ENCODE results near the gene FILIP1L. TPM values are rescaled to one million over a fixed set of nuclear protein-coding genes. Genes with fewer than 3 reads are reported as not detected.

The FILIP1L gene
- total RNA-seq, 1 donor from 2014 or later = 47.0 TPM

DNA sequence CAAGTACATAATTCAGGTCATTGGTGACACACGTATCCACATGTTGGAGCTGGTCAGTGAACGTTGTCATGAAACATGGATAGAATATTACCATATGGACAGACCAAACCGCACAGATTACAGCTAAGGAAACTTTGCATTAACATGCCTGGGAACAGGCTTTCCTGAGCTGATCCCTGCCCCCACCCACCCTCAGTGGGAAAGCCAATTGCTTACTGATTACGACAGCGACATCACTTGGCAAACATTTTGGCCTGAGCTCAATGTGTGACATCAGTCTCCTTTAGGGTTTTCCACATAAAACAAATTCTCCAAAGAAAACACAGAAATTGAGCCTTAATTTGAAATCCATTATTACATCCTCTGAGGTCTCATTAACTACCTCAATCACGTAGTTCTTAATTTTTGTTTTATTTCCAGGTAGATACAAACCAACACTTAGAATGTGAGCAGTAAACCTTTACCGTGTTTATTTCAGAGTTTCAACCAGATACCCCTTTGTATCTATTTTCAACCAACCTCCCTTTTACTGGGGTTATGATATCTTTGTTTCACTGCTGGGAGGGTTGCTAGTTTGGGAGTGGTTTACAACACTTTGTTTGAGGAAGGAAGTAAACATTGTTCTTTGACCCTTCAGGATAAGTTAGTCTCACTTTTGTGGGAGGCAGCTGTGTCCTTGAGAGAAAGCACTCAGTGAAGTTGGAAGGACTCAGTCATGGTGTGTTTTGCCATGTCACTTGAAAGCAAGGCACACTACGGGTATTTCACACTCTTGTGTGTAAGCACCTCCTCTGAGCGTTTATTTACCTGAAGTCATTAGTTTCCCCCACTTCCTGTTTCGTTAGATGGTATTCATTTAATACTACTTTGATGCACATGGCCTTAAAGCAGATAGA, 193.6 kb downstream of the FILIP1L start:
- no peaks in the 10 kb centered on the region for H3K27me3 Mint-ChIP-seq (ENCODE audit: unreplicated experiment)
- H3K4me1 Mint-ChIP-seq (ENCODE audit: unreplicated experiment) = peaks cover 44% of the 10 kb centered on the region
- no peak for DNase-seq (ENCODE audit: extremely low spot score, unreplicated experiment)
- H3K9me3 Mint-ChIP-seq (ENCODE audit: unreplicated experiment) = no peaks in the 10 kb centered on the region
- no peaks in the 10 kb centered on the region for H3K36me3 Mint-ChIP-seq (ENCODE audit: unreplicated experiment)
- H3K27ac Mint-ChIP-seq (ENCODE audit: unreplicated experiment) = peak overlapping the region; percentile 46
- H3K4me3 Mint-ChIP-seq (ENCODE audit: unreplicated experiment) = no peak overlapping the region
- TF ChIP-seq, protein P1, sequence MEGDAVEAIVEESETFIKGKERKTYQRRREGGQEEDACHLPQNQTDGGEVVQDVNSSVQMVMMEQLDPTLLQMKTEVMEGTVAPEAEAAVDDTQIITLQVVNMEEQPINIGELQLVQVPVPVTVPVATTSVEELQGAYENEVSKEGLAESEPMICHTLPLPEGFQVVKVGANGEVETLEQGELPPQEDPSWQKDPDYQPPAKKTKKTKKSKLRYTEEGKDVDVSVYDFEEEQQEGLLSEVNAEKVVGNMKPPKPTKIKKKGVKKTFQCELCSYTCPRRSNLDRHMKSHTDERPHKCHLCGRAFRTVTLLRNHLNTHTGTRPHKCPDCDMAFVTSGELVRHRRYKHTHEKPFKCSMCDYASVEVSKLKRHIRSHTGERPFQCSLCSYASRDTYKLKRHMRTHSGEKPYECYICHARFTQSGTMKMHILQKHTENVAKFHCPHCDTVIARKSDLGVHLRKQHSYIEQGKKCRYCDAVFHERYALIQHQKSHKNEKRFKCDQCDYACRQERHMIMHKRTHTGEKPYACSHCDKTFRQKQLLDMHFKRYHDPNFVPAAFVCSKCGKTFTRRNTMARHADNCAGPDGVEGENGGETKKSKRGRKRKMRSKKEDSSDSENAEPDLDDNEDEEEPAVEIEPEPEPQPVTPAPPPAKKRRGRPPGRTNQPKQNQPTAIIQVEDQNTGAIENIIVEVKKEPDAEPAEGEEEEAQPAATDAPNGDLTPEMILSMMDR (IDR thresholded peaks at IDR 0.05) = no peak

DNA sequence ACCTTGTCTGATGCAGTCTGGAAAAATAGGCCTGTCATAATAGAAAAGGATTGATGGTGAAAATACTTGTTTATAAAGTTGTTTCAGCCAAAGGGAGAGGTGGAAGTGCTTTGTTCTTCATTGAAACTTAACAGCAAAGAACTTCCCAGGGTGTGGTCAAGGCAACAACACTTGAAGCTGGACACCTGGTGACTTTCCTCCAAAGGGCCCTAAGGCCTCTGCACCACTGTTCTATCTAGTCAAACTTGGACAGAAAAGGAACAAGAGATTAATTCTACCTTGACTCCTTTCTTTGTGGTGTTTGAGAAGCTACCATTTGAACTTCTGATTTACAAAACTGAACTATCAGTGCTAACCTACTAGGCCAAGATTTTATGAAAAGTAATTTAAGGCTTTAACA, 194.6 kb downstream of the FILIP1L start:
- no peaks in the 10 kb centered on the region for H3K36me3 Mint-ChIP-seq (ENCODE audit: unreplicated experiment)
- TF ChIP-seq, protein P1 (IDR thresholded peaks at IDR 0.05) = no peak
- no peaks in the 10 kb centered on the region for H3K27me3 Mint-ChIP-seq (ENCODE audit: unreplicated experiment)
- peaks cover 41% of the 10 kb centered on the region for H3K4me1 Mint-ChIP-seq (ENCODE audit: unreplicated experiment)
- H3K9me3 Mint-ChIP-seq (ENCODE audit: unreplicated experiment) = no peaks in the 10 kb centered on the region
- no peak overlapping the region for H3K4me3 Mint-ChIP-seq (ENCODE audit: unreplicated experiment)
- peak overlapping the region; percentile 46 for H3K27ac Mint-ChIP-seq (ENCODE audit: unreplicated experiment)
- DNase-seq (ENCODE audit: extremely low spot score, unreplicated experiment) = no peak

DNA sequence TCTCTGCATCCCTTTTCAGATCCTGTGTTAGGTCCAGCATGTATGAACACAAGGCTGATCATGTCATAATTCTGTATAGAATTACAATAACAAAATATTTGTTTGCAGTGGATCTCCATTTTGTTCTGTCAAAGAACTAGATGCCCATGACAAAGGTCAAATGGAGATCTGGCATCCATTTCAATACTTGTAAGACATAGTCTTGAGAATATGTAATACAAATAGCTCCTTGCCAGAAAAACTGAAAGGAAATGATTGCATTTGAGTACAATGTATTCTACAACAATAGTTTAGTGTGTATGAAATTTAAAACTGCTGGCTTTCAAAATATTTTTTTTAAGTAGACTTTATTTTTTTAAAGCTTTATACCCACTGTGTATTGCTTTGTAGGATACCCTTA, 195.6 kb downstream of the FILIP1L start:
- Mint-ChIP-seq H3K36me3 (ENCODE audit: unreplicated experiment) (no peaks in the 10 kb centered on the region), H3K9me3 (ENCODE audit: unreplicated experiment) (no peaks in the 10 kb centered on the region)
- DNase-seq (ENCODE audit: extremely low spot score, unreplicated experiment) = no peak

DNA sequence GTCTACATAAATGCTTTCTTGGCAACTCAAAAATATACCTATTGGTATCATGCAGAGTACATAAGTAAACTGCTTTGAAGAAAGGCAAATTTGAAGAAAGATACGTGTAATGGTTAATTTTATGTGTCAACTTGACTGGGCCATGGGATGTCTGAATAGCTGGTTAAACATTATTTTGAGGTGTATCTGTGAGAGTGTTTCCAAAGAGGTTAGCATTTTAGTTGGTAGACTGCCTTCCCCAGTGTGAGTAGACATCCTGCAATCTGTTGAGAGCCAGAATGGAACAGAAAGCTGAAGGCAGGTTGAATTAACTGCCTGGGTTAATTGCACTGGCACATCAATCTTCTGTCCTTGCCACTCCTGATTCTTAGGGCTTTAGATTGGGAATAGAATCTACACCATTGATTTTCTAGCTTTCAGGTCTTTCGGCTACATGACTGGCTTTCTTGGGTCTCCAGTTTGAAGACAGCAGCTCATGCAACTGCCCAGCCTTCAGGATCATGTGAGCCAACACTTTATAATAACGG, 198.3 kb downstream of the FILIP1L start:
- H3K9me3 Mint-ChIP-seq (ENCODE audit: unreplicated experiment) = no peaks in the 10 kb centered on the region
- no peaks in the 10 kb centered on the region for H3K36me3 Mint-ChIP-seq (ENCODE audit: unreplicated experiment)
- peaks cover 29% of the 10 kb centered on the region for H3K4me1 Mint-ChIP-seq (ENCODE audit: unreplicated experiment)

More for the DNA sequence above, 195.6 kb downstream of the FILIP1L start:
- peak overlapping the region; percentile 23 for H3K27ac Mint-ChIP-seq (ENCODE audit: unreplicated experiment)
- H3K27me3 Mint-ChIP-seq (ENCODE audit: unreplicated experiment) = no peaks in the 10 kb centered on the region
- no peak overlapping the region for H3K4me3 Mint-ChIP-seq (ENCODE audit: unreplicated experiment)
- TF ChIP-seq, protein P1 (IDR thresholded peaks at IDR 0.05) = no peak
- H3K4me1 Mint-ChIP-seq (ENCODE audit: unreplicated experiment) = peaks cover 41% of the 10 kb centered on the region

DNA sequence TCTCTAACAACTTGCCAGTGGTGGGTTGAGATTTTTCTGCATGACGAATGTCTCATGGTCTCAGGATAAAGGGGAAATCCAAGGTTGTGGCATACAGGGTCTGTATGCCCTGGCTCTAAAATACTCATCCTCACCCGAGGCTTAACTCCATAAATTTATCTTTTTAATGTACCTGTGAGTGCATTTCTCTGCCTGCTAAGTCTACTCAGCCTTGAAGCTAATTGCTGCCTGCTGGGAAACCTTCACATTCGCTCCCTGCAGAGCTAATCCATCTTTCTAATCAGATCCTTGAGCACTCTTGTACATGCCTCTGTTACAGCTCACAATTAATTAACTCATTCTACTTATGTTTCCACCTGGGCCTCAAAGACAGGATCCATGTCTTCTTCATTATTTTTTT, 202.9 kb downstream of the FILIP1L start:
- TF ChIP-seq, protein P1 (IDR thresholded peaks at IDR 0.05) = no peak
- H3K9me3 Mint-ChIP-seq (ENCODE audit: unreplicated experiment) = no peaks in the 10 kb centered on the region

More for the DNA sequence above, 198.3 kb downstream of the FILIP1L start:
- DNase-seq (ENCODE audit: extremely low spot score, unreplicated experiment) = no peak
- Mint-ChIP-seq H3K4me3 (ENCODE audit: unreplicated experiment) (no peak overlapping the region), H3K27me3 (ENCODE audit: unreplicated experiment) (no peaks in the 10 kb centered on the region), H3K27ac (ENCODE audit: unreplicated experiment) (no peak overlapping the region)
- TF ChIP-seq, protein P1 (IDR thresholded peaks at IDR 0.05) = no peak

More for the DNA sequence above, 202.9 kb downstream of the FILIP1L start:
- Mint-ChIP-seq H3K27me3 (ENCODE audit: unreplicated experiment) (no peaks in the 10 kb centered on the region), H3K27ac (ENCODE audit: unreplicated experiment) (no peak overlapping the region), H3K4me1 (ENCODE audit: unreplicated experiment) (peaks cover 14% of the 10 kb centered on the region), H3K4me3 (ENCODE audit: unreplicated experiment) (no peak overlapping the region), H3K36me3 (ENCODE audit: unreplicated experiment) (peaks cover 2% of the 10 kb centered on the region)
- no peak for DNase-seq (ENCODE audit: extremely low spot score, unreplicated experiment)
